Astrocyte (in vitro differentiated cells and primary cell): Measurements from ENCODE around the gene RGS2. TPM values are rescaled to one million over a fixed set of nuclear protein-coding genes. Genes with fewer than 3 reads are reported as not detected.

Experiments used
- DNase-seq: peaks from one replicate; pipeline ENCODE4 v3.0.0-alpha.2; 2010; ENCODE audit warnings: low read depth
- FAIRE-seq: peaks from 2 replicates; lab custom pipeline; 2011; peaks lifted over from hg19 to GRCh38; lab: Jason Lieb, UNC
- H2AFZ ChIP-seq: 2 replicates; pipeline ENCODE4 v1.6.0; 2012; ENCODE audit warnings: low read depth, low read length, inconsistent platforms
- H3K27ac ChIP-seq: 2 replicates; pipeline ENCODE4 v1.5.1; 2011; ENCODE audit warnings: low read depth, low read length, inconsistent platforms
- H3K27me3 ChIP-seq: 2 replicates; pipeline ENCODE4 v1.6.0; 2011; ENCODE audit warnings: low read length, inconsistent platforms; ENCODE audit not compliant: insufficient read depth
- H3K36me3 ChIP-seq: 2 replicates; pipeline ENCODE4 v1.5.1; 2011; ENCODE audit warnings: low read length, inconsistent platforms; ENCODE audit not compliant: insufficient read depth
- H3K4me1 ChIP-seq: 2 replicates; pipeline ENCODE4 v1.5.1; 2011; ENCODE audit warnings: low read length, inconsistent platforms; ENCODE audit not compliant: insufficient read depth
- H3K4me2 ChIP-seq: 2 replicates; pipeline ENCODE4 v1.6.0; 2012; ENCODE audit warnings: low read length, inconsistent platforms
- H3K4me3 ChIP-seq: 2 replicates; pipeline ENCODE4 v1.5.1; 2011; ENCODE audit warnings: low read depth, mild to moderate bottlenecking, low read length, inconsistent platforms; ENCODE audit not compliant: insufficient read depth
- H3K79me2 ChIP-seq: 2 replicates; pipeline ENCODE4 v1.6.0; 2012; ENCODE audit warnings: mild to moderate bottlenecking, low read length, inconsistent platforms; ENCODE audit not compliant: insufficient read depth
- H3K9ac ChIP-seq: 2 replicates; pipeline ENCODE4 v1.6.0; 2012; ENCODE audit warnings: mild to moderate bottlenecking, low read length, inconsistent platforms
- H3K9me3 ChIP-seq: 2 replicates; pipeline ENCODE4 v1.5.1; 2012; ENCODE audit warnings: low read depth, mild to moderate bottlenecking, low read length, inconsistent platforms; ENCODE audit not compliant: insufficient read depth
- H4K20me1 ChIP-seq: 2 replicates; pipeline ENCODE4 v1.6.0; 2012; ENCODE audit warnings: low read length, inconsistent platforms; ENCODE audit not compliant: insufficient read depth
- H3K27ac Mint-ChIP-seq: one replicate; pipeline ENCODE4 v1.8.0; 2021; ENCODE audit warnings: mild to moderate bottlenecking, mixed read lengths; ENCODE audit not compliant: unreplicated experiment
- H3K27me3 Mint-ChIP-seq: one replicate; pipeline ENCODE4 v1.8.0; 2021; ENCODE audit warnings: low read depth, mixed read lengths; ENCODE audit not compliant: unreplicated experiment
- H3K36me3 Mint-ChIP-seq: one replicate; pipeline ENCODE4 v1.8.0; 2021; ENCODE audit warnings: low read depth, mixed read lengths; ENCODE audit not compliant: unreplicated experiment
- H3K4me1 Mint-ChIP-seq: one replicate; pipeline ENCODE4 v1.8.0; 2021; ENCODE audit warnings: low read depth, mixed read lengths; ENCODE audit not compliant: unreplicated experiment
- H3K4me3 Mint-ChIP-seq: one replicate; pipeline ENCODE4 v1.8.0; 2021; ENCODE audit warnings: mild to moderate bottlenecking, moderate library complexity, mixed read lengths; ENCODE audit not compliant: unreplicated experiment
- H3K9me3 Mint-ChIP-seq: one replicate; pipeline ENCODE4 v1.8.0; 2021; ENCODE audit warnings: mild to moderate bottlenecking, mixed read lengths; ENCODE audit not compliant: unreplicated experiment
- EZH2 ChIP-seq: IDR thresholded peaks from 2 replicates; pipeline ENCODE4 v1.6.1; 2012; ENCODE audit warnings: mild to moderate bottlenecking, low read length, inconsistent platforms; ENCODE audit not compliant: insufficient read depth
- total RNA-seq: library from RNA; stranded (reverse); gene quantifications from 2 replicates; pipeline ENCODE4 v1.2.1, GENCODE V29; 2021
- TF ChIP-seq, protein P1 (sequence below): IDR thresholded peaks from 2 replicates; pipeline ENCODE4 v1.5.1; 2011; ENCODE audit warnings: low read depth, mild to moderate bottlenecking, inconsistent platforms, low read length, moderate library complexity; ENCODE audit not compliant: insufficient read depth

RGS2 gene
- total RNA-seq, 1 donor from 2014 or later, result 10.5 TPM

GRCh38 chr1:192767798-192768197 lies 41.0 kb upstream of the RGS2 start:
- Mint-ChIP-seq H3K36me3 (no peaks in the 10 kb centered on the region), H3K4me1 (peaks cover 24% of the 10 kb centered on the region), H3K27ac (no peak overlapping the region), H3K4me3 (no peak overlapping the region), H3K9me3 (no peaks in the 10 kb centered on the region), H3K27me3 (no peaks in the 10 kb centered on the region)
- peaks cover 9% of the 10 kb centered on the region for H3K4me1 ChIP-seq
- no peaks in the 10 kb centered on the region for H3K36me3 ChIP-seq
- FAIRE-seq (no peak), DNase-seq (no peak)
- no peak overlapping the region for H3K9ac ChIP-seq
- H4K20me1 ChIP-seq, result no peaks in the 10 kb centered on the region
- H3K27me3 ChIP-seq, result no peaks in the 10 kb centered on the region
- H2AFZ ChIP-seq, result no peak overlapping the region
- no peak overlapping the region for H3K4me2 ChIP-seq
- TF ChIP-seq, protein P1, sequence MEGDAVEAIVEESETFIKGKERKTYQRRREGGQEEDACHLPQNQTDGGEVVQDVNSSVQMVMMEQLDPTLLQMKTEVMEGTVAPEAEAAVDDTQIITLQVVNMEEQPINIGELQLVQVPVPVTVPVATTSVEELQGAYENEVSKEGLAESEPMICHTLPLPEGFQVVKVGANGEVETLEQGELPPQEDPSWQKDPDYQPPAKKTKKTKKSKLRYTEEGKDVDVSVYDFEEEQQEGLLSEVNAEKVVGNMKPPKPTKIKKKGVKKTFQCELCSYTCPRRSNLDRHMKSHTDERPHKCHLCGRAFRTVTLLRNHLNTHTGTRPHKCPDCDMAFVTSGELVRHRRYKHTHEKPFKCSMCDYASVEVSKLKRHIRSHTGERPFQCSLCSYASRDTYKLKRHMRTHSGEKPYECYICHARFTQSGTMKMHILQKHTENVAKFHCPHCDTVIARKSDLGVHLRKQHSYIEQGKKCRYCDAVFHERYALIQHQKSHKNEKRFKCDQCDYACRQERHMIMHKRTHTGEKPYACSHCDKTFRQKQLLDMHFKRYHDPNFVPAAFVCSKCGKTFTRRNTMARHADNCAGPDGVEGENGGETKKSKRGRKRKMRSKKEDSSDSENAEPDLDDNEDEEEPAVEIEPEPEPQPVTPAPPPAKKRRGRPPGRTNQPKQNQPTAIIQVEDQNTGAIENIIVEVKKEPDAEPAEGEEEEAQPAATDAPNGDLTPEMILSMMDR, result no peak
- TF ChIP-seq EZH2, result no peak
- no peaks in the 10 kb centered on the region for H3K79me2 ChIP-seq
- no peaks in the 10 kb centered on the region for H3K9me3 ChIP-seq
- H3K27ac ChIP-seq, result no peak overlapping the region
- H3K4me3 ChIP-seq, result no peak overlapping the region

DNA sequence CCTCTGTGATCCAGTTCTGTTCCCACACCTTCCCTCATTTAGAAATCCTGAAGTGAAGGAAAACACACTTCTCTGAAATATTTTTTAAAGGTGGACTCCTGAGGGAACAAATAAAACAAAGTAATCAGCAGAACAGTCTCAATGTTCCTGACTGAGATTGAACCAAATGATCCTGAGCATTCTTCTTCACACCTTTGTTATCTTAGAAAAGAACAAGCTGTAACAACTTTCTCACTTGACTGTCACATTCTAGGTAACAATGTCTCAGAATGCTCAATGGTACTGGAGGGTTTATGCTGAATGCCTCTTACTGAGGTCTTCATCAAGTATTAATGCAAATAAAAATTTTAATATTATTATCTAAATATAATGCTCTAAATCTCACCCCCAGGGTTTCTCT lies 40.4 kb upstream of the RGS2 start:
- no peaks in the 10 kb centered on the region for H3K27me3 Mint-ChIP-seq
- no peak overlapping the region for H3K27ac ChIP-seq
- H3K9me3 ChIP-seq, result no peaks in the 10 kb centered on the region
- no peak overlapping the region for H3K4me3 Mint-ChIP-seq
- no peak overlapping the region for H3K4me3 ChIP-seq
- no peak overlapping the region for H3K4me2 ChIP-seq
- no peaks in the 10 kb centered on the region for H3K27me3 ChIP-seq
- H3K4me1 ChIP-seq, result peaks cover 2% of the 10 kb centered on the region
- no peak for TF ChIP-seq EZH2
- TF ChIP-seq, protein P1, result no peak
- no peak for FAIRE-seq
- no peak overlapping the region for H2AFZ ChIP-seq
- H3K4me1 Mint-ChIP-seq, result peaks cover 17% of the 10 kb centered on the region
- H3K27ac Mint-ChIP-seq, result no peak overlapping the region
- H3K79me2 ChIP-seq, result no peaks in the 10 kb centered on the region
- no peak for DNase-seq
- H3K36me3 Mint-ChIP-seq, result no peaks in the 10 kb centered on the region
- H4K20me1 ChIP-seq, result no peaks in the 10 kb centered on the region
- no peaks in the 10 kb centered on the region for H3K9me3 Mint-ChIP-seq
- H3K36me3 ChIP-seq, result no peaks in the 10 kb centered on the region
- no peak overlapping the region for H3K9ac ChIP-seq

GRCh38 chr1:192771341-192771740 lies 37.5 kb upstream of the RGS2 start:
- Histone ChIP-seq H3K27me3 (no peaks in the 10 kb centered on the region), H3K9ac (no peak overlapping the region), H2AFZ (no peak overlapping the region), H3K9me3 (no peaks in the 10 kb centered on the region), H4K20me1 (no peaks in the 10 kb centered on the region), H3K4me2 (no peak overlapping the region), H3K4me3 (no peak overlapping the region), H3K27ac (no peak overlapping the region), H3K4me1 (no peaks in the 10 kb centered on the region), H3K36me3 (no peaks in the 10 kb centered on the region), H3K79me2 (no peaks in the 10 kb centered on the region)
- no peak overlapping the region for H3K4me3 Mint-ChIP-seq
- H3K36me3 Mint-ChIP-seq, result no peaks in the 10 kb centered on the region
- H3K4me1 Mint-ChIP-seq, result no peaks in the 10 kb centered on the region
- FAIRE-seq, result no peak
- no peaks in the 10 kb centered on the region for H3K9me3 Mint-ChIP-seq
- H3K27me3 Mint-ChIP-seq, result no peaks in the 10 kb centered on the region
- TF ChIP-seq EZH2, result no peak
- TF ChIP-seq, protein P1, result no peak
- H3K27ac Mint-ChIP-seq, result no peak overlapping the region
- no peak for DNase-seq
